Fibroblast of skin of left quadriceps (primary cell): ENCODE data around the gene MPPED1.

Source experiments
- DNase-seq, 2 experiments: peaks; one replicate each; pipeline ENCODE4 v3.0.0-alpha.2; 2013; ENCODE audit warnings: low read depth in 2 of 2

MPPED1 gene

GRCh38 chr22:43476341-43476740 lies 64.5 kb downstream of the MPPED1 start:
- DNase-seq = no peak

DNA sequence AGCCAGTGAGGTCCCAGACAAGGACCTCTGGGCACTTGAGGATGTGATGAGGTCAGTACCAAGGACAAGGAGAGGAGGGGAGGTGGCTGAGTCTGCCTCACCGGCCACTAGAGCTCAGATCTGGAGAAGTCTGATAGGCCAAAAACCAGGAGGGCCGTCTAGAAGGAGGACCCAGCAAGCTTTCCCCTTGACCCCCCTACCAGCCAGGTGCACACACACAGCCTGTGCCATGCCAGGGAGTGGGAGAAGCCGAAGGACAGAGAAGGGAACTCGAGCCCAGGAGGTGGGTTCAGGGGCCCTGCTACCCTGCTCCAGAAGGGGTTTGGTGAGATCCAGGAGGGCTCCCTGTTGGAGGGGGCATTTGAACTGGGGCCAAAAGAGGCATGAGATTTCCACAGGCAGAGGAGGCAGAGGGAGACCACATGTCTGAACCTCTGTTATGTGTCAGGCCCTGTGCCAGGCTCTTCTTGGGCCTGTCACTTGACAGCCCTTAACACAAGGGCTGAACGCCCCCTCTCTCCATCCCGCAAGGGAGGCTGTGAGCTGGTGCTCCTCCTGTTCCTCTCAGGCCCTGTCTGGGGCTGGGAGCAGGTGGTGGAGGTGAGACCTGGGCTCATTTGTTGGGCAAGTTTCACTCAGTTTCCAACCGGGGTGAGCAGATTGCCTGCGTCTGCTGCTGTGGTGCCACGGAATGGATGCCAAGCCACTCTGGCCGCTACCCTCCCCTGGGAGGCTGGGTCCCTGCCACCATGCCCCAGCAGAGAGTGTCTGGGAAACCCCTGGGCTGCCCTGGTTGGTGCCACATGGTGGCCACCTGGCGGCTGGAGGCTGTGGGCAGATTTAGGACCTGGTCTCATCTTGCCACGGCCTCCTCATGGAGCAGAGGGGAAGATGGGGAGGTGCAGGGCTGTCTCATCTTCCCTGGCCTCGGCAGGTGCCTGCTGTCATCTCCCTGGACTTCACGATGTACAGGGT lies 65.2 kb downstream of the MPPED1 start:
- DNase-seq = no peak

DNA sequence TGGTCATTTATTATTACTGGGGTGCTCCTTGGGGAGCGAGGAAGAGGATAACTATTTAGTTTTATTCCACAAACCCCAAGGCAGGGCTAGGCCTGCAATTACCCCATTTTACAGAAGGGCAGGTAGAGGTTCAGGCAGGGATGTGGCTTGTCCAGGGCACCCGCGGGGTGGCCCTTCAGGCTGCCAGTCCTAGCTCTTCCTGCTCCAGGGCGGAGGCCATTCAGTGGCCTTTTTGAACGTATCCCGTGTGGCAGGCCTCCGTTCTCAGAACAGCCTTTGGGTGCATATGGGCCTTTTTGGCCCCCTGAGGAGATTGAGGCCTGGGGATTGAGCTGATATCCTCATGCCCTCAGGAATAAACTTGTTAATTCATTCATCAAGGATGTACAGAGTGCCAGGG lies 66.2 kb downstream of the MPPED1 start:
- no peak for DNase-seq

- DNase-seq = no peak
Observed at GRCh38 chr22:43478621-43479300, 66.9 kb downstream of the MPPED1 start.

DNA sequence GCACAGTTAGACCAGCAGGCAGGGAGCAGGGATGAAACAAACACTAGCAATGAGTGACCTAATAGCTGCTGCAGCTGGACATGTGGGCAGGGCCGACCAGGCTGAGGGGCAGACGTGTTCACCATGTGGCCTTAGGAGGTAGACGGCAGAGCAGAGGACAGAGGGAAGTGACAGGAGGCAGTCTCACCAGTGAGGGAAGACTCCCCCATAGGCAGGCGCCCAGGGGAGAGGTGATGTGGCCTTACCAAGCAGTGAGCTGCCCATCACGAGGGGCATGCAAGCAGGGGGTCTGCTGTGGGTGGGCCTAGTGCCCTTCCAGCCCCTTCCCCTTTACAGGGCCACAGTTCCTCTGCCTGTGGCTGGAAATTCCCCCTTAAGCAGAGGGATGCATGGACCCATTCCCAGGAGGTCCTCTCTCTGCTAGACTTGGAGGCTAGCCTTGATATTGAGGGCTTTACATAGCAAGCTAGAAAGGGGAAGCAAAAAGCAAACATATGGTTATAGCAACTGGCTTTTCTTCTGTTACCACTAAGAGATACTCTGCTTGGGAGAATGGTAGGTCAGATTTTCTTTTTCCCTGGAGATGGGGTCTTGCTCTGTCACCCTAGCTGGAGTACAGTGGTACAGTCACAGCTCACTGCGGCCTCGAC lies 67.6 kb downstream of the MPPED1 start:
- DNase-seq = no peak

DNA sequence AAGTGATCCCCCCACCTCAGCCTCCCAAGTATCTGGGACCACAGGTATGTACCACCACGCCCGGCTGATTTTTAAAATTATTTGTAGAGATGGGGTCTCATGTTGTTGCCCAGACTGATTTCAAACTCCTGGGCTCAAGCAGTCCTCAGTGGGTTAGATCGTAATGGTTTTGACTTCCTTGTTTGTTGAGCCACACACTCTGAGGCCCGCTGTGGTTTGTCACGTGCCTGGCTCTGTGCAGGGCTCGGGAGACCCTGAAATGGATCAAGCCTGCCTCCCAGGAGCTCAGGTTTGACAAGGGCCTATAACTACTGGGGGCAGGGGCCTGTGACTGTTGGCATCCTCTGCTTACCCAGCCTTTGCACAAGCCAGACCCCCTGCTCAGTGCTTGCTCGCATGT lies 68.1 kb downstream of the MPPED1 start:
- no peak for DNase-seq

GRCh38 chr22:43481568-43482317 lies 69.9 kb downstream of the MPPED1 start:
- DNase-seq = no peak

DNA sequence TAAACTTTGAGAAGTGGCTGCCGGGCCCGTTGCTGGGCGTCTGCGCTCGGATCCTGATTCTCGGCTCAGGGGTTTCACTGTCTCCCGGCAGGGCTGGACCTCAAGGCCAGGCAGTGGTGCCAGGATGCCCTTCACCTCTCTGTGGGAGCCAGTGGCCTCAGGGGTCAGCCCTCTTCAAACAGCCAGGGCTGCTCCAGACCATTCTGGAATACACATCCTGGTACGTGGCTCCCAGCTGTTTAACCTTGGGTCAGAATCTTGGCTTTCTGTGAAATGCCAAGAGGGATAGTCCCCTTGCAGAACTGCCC lies 70.5 kb downstream of the MPPED1 start:
- no peak for DNase-seq

DNA sequence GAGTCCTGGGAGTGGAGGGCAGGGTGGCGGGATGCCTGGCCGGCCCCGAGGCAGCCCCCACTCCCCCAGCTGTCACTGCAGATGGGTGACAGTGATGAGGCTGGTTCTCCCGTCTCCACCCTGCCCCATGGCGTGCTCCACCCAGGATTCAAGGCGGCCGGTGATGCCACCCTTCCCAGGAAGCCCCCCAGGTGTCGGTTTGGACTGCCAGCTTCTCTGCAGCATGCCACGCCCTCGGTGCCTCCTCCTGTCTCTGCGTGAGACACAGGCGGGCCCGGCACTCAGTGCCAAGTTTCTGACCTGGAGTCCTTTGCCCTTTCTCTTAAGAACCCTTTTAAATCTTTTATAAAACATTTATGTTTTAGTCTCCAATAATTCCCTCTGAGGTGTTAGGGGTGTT lies 71.5 kb downstream of the MPPED1 start:
- no peak for DNase-seq

GRCh38 chr22:43483669-43484068 lies 71.9 kb downstream of the MPPED1 start:
- no peak for DNase-seq

DNA sequence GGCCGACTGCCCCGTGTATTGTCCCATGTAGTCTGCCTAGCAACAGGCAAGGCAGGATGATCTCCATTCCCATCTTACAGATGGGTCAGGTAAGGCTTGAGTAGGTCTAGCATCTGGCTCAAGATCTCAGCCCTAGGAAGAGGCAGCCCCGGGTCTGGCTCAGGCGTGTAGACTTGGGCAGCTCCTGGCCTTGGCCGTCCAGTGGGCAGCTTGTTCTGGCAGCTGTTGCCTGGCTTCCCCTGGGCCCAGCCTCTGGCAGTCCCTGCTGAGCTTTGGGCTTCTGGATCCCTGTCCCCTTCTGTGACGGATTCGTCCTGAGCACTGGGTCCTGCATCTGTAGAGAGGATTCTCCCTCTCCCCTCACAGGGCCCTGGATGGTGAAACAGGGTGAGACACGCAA lies 72.4 kb downstream of the MPPED1 start:
- DNase-seq = no peak

- DNase-seq = no peak
Observed at GRCh38 chr22:43485502-43486089, 73.8 kb downstream of the MPPED1 start.

DNA sequence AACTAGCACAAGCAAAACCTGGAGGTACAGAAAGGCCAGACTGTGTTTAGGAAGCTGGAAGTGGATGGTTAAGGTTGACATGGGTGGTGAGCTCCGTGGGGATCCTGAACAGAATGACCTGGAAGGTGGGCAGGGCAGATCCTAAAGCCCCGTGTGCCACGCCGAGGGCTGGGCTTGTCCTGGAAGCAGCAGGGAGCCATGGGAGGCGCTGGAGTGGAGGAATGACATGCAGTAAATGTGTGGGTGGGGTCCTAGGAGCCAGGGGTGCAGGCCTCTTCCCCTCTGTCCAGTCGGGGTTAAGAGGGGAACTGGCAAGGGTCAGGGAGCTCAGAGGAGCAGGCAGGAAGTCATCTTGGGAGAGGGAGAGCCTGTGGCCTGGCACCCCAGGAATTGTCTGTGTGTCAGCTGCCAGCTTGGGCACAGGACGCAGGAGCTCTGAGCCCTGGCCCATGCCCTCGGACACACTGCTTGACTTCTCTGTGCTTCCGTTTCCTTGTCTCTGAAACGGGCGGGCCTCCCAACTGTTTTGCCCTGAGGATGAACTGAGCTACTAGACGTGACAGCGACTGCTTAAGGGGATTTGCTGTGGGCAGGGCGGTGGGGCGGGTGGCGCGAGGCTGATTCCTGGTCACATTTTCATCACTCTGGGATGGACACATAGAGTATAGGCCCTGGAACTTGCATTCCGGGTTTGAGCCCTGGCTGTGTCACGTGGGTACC lies 75.7 kb downstream of the MPPED1 start:
- no peak for DNase-seq

- DNase-seq = no peak
Observed at GRCh38 chr22:43488031-43488866, 76.4 kb downstream of the MPPED1 start.

DNA sequence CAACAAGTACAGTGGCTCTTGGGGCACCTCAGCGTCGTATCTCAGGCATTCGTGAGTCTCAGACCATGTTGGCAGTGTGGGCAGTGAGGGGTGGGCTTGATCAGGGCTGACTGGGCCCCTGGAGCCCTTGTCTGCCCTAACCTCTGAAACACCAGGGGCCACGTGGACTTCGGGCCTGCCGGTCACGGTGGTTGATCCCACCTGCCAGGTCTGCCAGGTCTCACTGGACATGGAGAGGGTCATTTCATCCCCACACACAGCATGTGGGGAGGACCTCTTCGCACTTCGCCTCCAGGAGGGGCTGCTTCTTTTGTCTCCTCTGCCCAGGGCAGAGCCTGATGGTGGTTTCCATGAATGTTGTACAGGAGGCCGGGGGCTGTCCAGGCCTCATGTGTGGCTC lies 77.1 kb downstream of the MPPED1 start:
- no peak for DNase-seq

DNA sequence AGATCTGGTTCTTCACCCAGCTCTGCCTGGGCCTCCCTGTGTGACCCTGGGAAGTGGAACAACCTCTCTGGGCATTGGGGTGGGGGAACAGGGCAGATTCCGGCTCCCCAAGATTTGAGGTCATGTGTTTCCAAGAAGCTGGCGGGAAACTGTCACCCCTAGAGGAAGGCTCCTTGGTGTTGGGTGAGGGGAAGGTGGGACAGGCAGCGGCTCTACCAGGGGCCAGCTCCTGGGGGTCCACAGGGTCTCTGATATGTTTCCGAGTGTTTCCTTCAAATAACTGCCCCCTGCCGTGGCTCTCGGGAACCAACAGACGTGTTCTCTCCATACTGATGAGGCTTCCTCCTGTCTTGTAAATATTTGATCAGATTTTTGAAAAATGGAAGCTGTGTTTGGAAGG lies 78.5 kb downstream of the MPPED1 start:
- DNase-seq = no peak

GRCh38 chr22:43491177-43491576 lies 79.4 kb downstream of the MPPED1 start:
- DNase-seq = no peak

DNA sequence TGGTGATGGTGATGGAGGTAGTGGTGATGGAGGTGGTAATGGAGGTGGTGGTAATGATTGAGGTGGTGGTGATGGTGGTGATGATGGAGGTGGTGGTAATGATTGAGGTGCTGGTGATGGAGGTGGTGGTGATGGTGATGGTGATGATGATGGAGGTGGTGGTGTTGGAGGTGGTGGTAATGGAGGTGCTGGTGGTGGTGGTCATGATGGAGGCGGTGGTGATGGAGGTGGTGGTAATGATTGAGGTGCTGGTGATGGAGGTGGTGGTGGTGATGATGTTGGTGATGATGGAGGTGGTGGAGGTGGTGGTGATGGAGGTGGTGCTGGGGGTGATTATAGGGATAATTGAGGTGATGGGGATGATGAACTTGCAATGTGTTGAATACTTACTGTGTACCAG lies 79.9 kb downstream of the MPPED1 start:
- DNase-seq = no peak

- no peak for DNase-seq
Observed at GRCh38 chr22:43493297-43493696, 81.5 kb downstream of the MPPED1 start.
